K562 treated with DMSO at 1 percent for 48 hours (cell line): ENCODE results near the gene SBK1. TPM values are rescaled to one million over a fixed set of nuclear protein-coding genes. Genes with fewer than 3 reads are reported as not detected.

Experiments used
- total RNA-seq: library from RNA; unstranded; fragments of 300-600 nt; gene quantifications from 2 replicates; pipeline ENCODE4 v1.2.3, GENCODE V29; 2022; ENCODE audit warnings: low replicate concordance; ENCODE audit errors: extremely low read depth

Gene SBK1
- total RNA-seq, result not detected in 2 replicates

DNA sequence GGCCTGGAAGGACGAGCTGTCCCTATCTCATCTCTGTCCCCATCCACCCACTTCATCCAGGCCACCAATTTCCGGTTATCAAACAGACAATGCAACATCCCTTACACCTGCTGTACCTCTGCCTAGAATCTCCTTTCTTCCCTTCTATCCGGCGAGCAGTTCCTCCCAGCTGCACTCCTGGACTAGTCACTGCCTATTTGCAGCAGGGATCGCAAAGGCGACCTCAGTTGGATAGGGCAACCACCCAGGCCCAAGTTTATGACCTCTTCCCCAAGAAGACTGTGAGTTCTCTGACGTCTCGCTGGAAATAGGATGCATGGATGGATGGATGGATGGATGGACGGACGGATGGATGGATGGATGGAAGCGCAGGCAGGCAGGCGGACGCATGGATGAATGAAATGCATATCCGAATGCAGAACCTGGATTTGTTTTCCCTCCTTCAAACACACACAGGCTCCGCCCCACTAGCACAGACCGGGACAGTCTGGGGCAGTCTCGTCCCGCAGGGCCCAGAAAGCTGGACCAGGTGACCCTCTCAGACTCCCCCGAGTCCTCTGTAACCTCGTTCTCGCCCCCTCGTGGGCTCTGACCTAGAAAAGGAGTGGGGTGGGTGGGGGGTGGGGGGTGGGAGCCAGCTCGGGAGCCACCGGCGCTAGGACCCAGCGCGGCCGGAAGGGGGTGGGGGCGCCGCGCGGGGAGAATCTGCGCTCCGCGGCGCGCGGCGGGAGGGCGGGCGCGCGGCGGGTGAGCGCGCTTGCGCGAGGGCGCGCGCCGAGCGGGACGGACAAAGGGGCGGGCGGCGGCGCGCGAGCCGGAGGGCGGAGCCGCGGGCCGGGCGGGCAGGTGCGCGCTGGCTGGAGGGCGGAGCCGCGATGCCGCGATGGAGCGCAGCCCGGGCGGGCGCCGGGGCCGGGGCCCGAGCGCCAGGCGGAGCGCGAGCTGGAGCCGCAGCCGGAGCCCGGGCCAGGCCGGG is at the start of gene SBK1:
Gene SBK1 (plus strand): TSS at position 875 of the 976 bp plus-strand sequence. CDS start 24,867 bp downstream, outside the sequence.

DNA sequence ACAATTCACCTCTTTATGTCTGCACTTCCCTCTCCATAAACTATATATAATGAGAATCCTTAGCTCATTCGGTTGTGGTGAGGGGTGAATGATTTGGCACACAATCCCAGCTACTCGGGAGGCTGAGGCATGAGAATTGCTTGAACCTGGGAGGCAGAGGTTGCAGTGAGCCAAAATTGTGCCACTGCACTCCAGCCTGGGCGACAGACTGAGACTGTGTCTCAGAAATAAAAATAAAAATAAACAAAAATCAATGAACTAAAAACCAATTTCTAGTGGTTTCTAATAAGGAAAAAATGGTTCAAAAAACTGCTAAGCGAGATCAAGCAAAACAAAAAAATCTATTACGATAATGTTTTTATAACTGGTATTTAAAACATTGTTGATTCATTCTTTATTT is 71.1 kb downstream of the SBK1 start, which contains the start of gene NPIPB6:
Gene NPIPB6 (minus strand): TSS at position 101 of the 400 bp plus-strand sequence. CDS start 686 bp downstream, outside the sequence.

Other genes with a start within 250 kb of the SBK1 start
- gene GSG1L, start 228.8 kb upstream of the SBK1 start, total RNA-seq, result not detected in 2 replicates
- not detected in 2 replicates for gene XPO6, start 80.6 kb upstream of the SBK1 start, total RNA-seq
- gene NPIPB6, start 71.0 kb downstream of the SBK1 start, total RNA-seq, result not detected in 2 replicates
- 282 TPM in 1 of 2 replicates, not detected in the other for gene EIF3CL, start 111.3 kb downstream of the SBK1 start, total RNA-seq
- gene NPIPB7, start 179.8 kb downstream of the SBK1 start, total RNA-seq, result not detected in 2 replicates
- gene CLN3, start 199.5 kb downstream of the SBK1 start, total RNA-seq, result not detected in 2 replicates
- not detected in 2 replicates for gene APOBR, start 202.1 kb downstream of the SBK1 start, total RNA-seq
- gene IL27, start 214.3 kb downstream of the SBK1 start, total RNA-seq, result not detected in 2 replicates
- not detected in 2 replicates for gene NUPR1, start 246.4 kb downstream of the SBK1 start, total RNA-seq